ENCODE results near the gene SPACA5B. TPM values are rescaled to one million over a fixed set of nuclear protein-coding genes. Genes with fewer than 3 reads are reported as not detected.
A peak's percentile ranks its signal among the peaks of the same experiment; 100 is the strongest.
"Not testable (repeated sequence)": the region's sequence is repeated elsewhere in the genome, so short reads cannot be mapped to it uniquely, and the experiment has no call there.

SPACA5B gene
- total and polyA plus RNA-seq, 11 donors: not detected

DNA sequence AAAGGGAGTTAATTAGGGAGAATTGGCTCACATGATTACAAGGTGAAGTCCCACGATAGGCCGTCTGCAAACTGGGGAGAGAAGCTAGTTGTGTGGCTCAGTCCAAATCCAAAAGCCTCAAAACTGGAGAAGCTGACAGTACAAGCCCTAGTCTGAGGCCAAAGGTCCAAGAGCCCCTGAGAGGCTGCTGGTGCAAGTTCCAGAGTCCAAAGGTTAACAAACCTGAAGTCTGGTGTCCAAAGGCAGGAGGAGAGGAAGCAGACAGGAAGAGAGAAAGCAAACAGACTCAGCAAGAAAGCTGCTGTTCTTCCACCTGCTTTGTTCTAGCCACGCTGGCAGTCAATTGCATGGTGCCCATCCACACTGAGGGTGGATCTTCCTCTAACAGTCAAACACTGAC, 29.0 kb upstream of the SPACA5B start:
- intact Hi-C loops (cut with DNase I): no loop called here
- TF ChIP-seq, protein P1, sequence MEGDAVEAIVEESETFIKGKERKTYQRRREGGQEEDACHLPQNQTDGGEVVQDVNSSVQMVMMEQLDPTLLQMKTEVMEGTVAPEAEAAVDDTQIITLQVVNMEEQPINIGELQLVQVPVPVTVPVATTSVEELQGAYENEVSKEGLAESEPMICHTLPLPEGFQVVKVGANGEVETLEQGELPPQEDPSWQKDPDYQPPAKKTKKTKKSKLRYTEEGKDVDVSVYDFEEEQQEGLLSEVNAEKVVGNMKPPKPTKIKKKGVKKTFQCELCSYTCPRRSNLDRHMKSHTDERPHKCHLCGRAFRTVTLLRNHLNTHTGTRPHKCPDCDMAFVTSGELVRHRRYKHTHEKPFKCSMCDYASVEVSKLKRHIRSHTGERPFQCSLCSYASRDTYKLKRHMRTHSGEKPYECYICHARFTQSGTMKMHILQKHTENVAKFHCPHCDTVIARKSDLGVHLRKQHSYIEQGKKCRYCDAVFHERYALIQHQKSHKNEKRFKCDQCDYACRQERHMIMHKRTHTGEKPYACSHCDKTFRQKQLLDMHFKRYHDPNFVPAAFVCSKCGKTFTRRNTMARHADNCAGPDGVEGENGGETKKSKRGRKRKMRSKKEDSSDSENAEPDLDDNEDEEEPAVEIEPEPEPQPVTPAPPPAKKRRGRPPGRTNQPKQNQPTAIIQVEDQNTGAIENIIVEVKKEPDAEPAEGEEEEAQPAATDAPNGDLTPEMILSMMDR (IDR thresholded peaks at IDR 0.05): no peak
- TF ChIP-seq POLR2A (IDR thresholded peaks at IDR 0.05): no peak

DNA sequence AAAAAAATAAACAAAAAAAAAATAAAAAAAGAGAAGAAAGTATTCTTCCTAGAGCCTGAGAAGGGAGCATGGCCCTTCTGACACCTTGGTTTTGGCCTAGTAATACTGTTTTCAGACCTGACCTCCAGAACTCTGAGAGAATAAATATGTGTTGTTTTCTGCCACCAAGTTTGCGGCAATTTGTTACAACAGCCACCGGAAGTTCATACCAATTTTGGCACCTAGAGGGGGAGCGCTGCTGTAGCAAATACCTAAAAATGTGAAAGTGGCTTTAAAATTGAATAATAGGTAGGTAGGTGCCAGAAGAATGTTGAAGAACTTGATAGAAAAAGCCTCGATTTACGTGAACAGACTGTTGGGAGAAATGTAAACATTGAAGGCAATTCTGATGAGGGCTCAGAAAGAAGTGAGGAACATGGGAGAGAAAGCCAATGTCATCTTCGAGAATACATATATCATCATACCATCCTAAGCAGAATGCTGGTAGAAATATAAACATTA, 27.5 kb upstream of the SPACA5B start:
- intact Hi-C loops (cut with DNase I): no loop called here

More for the DNA sequence above, 29.0 kb upstream of the SPACA5B start:
- no peaks in the 10 kb centered on the region for H3K36me3 ChIP-seq
- no peak for ATAC-seq
- DNase-seq: no peak
- H3K4me1 ChIP-seq: no peaks in the 10 kb centered on the region
- no peak overlapping the region for H3K4me3 ChIP-seq
- H3K9me3 ChIP-seq: no peaks in the 10 kb centered on the region
- 77 to 98% (median 91%) methylated on average over 3 of the region's 3 CpGs for WGBS, 4 donors
- H3K27ac ChIP-seq: no peak overlapping the region
- H3K27me3 ChIP-seq: no peaks in the 10 kb centered on the region

DNA sequence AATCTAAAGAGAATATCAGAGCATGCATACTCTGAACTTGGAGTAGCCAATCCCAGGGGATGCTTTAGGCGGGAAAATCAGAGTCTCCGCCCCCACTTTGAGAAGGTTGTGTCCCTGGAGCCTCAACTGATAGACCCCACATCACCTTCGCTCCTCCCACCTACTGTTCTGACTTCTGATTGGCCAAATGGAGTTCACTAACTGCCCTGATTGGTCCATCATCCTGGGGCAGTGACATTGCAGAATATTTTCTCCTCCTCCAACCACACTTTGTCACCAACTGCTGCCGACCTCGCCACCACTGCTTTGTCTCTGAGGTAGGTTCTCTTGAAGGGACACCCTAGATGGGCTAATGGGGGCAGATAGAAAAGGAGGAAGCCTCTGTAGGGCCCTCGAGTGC, 22.7 kb upstream of the SPACA5B start:
- no peak for DNase-seq
- H3K27me3 ChIP-seq: no peaks in the 10 kb centered on the region
- no peak overlapping the region for H3K4me3 ChIP-seq
- H3K4me1 ChIP-seq: no peaks in the 10 kb centered on the region
- TF ChIP-seq POLR2A (IDR thresholded peaks at IDR 0.05): no peak
- TF ChIP-seq, protein P1 (IDR thresholded peaks at IDR 0.05): no peak
- H3K27ac ChIP-seq: no peak overlapping the region
- H3K9me3 ChIP-seq: no peaks in the 10 kb centered on the region
- no peaks in the 10 kb centered on the region for H3K36me3 ChIP-seq
- no peak for ATAC-seq
- WGBS, 4 donors: 60 to 94% (median 78%) methylated on average over 6 of the region's 6 CpGs
- intact Hi-C loops (cut with DNase I): no loop called here

More for the DNA sequence above, 27.5 kb upstream of the SPACA5B start:
- Histone ChIP-seq H3K27ac (no peak overlapping the region), H3K4me1 (no peaks in the 10 kb centered on the region), H3K27me3 (no peaks in the 10 kb centered on the region), H3K9me3 (no peaks in the 10 kb centered on the region), H3K36me3 (no peaks in the 10 kb centered on the region), H3K4me3 (no peak overlapping the region)
- WGBS, 4 donors: 83 to 96% (median 91%) methylated on average over 6 of the region's 6 CpGs
- DNase-seq (no peak), ATAC-seq (no peak)
- TF ChIP-seq POLR2A (IDR thresholded peaks at IDR 0.05): no peak
- TF ChIP-seq, protein P1 (IDR thresholded peaks at IDR 0.05): no peak

DNA sequence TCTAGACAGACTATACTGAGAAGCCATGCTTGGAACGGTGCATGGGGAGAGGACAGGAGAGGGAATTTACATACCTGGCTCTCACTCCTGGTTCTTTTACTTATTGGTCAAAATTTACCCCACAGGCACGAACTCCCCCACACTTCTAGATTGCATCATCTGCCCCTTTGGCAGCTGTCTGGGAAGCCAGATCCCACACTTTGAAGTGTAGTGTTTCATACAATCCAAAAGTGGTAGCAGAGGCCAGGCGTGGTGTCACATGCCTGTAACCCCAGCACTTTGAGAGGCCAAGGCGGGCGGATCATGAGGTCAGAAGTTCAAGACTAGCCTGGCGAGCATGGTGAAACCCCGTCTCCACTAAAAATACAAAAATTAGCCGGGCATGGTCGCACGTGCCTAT, 5.1 kb upstream of the SPACA5B start:
- WGBS, 4 donors: 68 to 77% (median 75%) methylated on average over 10 of the region's 10 CpGs
- H3K4me3 ChIP-seq; H3K27ac ChIP-seq; H3K4me1 ChIP-seq; ATAC-seq; H3K27me3 ChIP-seq; intact Hi-C loops (cut with DNase I); H3K36me3 ChIP-seq; DNase-seq; H3K9me3 ChIP-seq: not testable (repeated sequence)

DNA sequence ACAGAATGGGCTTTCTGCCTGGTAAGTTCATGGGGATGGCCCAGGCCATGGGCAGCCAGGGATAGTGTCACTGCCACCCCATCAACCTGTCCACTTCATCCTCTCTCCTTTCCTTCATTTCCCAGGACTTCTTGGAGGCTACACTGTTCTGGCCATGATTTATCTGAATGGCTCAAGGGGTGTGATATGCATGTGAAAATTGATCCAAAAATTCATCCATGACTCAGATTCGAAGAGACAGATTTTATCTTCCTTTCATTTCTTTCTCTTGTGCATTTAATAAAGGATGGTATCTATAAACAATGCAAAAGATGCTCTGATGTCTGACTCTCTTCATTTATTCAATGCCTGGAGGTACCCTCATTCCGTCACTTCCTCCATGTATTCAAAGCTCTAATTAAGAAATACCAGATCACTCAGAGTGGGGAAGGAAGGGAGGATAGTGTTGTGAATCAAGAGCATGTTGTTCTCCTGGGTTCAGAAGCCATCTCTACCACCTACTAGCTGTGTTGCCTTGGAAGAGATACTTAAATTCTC, 1.9 kb downstream of the SPACA5B start:
- H3K27me3 ChIP-seq; H3K4me1 ChIP-seq; ATAC-seq; H3K36me3 ChIP-seq; H3K4me3 ChIP-seq; H3K9me3 ChIP-seq; DNase-seq; intact Hi-C loops (cut with DNase I); H3K27ac ChIP-seq: not testable (repeated sequence)
- WGBS, 4 donors: no CpG with 5 or more reads among the region's 2 CpGs

DNA sequence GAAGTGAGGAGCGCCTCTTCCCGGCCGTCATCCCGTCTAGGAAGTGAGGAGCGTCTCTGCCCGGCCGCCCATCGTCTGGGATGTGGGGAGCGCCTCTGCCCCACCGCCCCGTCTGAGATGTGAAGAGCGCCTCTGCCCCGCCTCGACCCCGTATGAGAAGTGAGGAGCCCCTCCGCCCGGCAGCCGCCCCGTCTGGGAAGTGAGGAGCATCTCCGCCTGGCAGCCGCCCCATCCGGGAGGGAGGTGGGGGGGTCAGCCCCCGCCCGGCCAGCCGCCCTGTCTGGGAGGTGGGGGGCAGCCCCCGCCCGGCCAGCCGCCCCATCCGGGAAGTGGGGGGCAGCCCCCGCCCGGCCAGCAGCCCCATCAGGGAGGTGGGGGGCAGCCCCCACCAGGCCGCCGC, 8.7 kb downstream of the SPACA5B start:
- H3K27me3 ChIP-seq; intact Hi-C loops (cut with DNase I); H3K36me3 ChIP-seq; ATAC-seq; H3K9me3 ChIP-seq; H3K4me3 ChIP-seq; DNase-seq; H3K27ac ChIP-seq; H3K4me1 ChIP-seq: not testable (repeated sequence)
- 96 to 97% (median 97%) methylated on average over 15 to 26 of the region's 33 CpGs; no CpG with 5 or more reads in 1 of the 4 donors for WGBS, 4 donors

DNA sequence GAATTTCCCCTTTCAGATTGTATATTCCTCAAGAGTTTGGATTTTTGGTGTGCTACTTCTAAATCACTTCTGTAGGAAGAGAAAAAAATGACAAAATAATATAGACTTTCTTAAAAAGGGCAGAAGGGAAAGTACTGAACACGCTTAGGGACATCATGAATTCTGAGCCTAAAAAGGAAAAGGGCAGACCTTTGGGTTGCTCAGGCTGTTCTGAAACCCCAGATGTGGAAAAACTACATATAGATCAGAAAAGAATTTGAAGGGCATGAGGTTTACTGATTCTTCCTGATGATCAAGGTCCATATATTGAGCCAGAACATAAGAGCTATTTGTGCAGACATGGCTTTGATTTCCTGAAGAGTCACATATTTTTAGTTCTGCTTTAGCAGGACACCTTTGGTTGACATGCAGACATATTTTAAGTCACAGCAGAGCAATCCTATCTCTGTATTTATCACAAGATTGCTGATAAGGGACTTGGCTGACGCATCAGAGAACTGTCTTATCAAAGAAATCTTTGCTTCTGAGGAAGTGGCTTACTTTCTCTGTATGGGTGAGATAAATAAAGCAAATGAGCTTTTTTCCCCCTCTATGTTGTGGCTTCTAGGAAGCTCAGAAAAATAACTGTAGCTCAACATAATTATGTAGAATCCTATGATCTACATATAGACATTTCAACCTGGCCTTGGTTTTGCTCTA, 11.5 kb downstream of the SPACA5B start:
- H3K36me3 ChIP-seq; H3K4me1 ChIP-seq; H3K4me3 ChIP-seq; intact Hi-C loops (cut with DNase I); H3K27ac ChIP-seq; DNase-seq; ATAC-seq; H3K27me3 ChIP-seq; H3K9me3 ChIP-seq: not testable (repeated sequence)
- 33 to 60% methylated on average over 1 of the region's 2 CpGs; no CpG with 5 or more reads in 2 of the 4 donors for WGBS, 4 donors

DNA sequence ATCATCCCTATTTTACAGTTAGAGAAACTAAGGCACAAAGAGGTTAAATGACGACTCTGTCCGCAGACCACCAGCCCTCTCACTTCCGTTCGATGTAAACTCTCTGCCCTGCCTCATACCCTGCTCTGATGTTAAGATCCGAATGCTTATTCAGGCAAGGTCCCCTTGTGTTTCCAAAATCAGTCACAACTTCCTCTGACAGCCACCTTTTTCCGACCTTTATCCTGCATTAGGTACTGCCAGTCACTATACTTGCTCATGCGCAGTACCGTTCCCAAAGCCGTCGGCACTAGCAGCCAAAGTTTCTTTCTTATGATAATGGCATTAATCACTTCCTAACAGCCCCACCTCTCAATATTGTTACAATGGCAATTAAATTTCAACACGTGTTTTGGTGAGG, 12.3 kb downstream of the SPACA5B start:
- H3K9me3 ChIP-seq; H3K27ac ChIP-seq; H3K4me3 ChIP-seq; intact Hi-C loops (cut with DNase I); H3K36me3 ChIP-seq; DNase-seq; H3K4me1 ChIP-seq; H3K27me3 ChIP-seq: not testable (repeated sequence)
- WGBS, 4 donors: 51 to 67% (median 59%) methylated on average over 11 of the region's 11 CpGs
- peak in 1 of 4 donors; percentile 31 for ATAC-seq
